ENCODE measurements around the gene ANKRD11. TPM values are rescaled to one million over a fixed set of nuclear protein-coding genes. Genes with fewer than 3 reads are reported as not detected.
"Not testable (repeated sequence)": the region's sequence is repeated elsewhere in the genome, so short reads cannot be mapped to it uniquely, and the experiment has no call there.

The ANKRD11 gene
- total and polyA plus RNA-seq, 2 donors (not counting 1 experiment from before 2014, with no cell fraction given) = 41.5 to 71.2 TPM

DNA sequence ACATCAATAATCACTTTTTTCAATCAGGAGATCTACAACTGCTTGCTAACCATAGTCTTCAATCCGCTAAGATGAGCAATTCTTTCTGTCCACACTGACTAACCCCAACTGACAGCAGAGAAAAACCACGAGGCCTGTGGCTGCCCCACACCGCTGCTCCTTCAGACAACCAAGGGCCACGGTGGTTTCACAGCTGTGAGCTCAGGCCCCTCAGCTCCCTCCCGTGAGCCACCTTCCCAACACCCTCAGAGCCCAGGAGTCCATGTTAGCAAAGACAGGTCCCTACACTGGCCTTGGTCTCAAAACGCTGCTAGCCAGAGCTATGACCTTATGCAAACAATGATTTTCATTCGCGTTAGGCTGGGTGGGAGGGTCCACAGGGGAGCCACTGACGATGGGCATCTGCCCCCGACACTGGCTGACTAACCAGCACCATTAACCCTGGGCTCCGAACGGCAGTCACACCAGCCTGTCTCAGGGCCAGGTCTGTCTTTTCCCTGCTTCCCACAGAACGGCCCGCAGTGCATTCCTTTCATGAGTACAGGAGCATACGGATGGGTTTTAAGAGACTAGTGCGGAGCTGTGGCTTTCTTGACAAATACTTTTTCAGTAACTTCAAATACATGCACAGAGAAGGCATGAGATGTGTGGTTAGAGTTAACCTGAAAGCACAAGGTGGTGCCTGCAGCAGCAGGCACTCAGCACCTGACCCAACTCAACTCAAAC lies 67.3 kb downstream of the ANKRD11 start:
- no peak overlapping the region for H3K4me3 ChIP-seq (replicated peaks in 1 of 4; ENCODE audit: control extremely low read depth in 1 of 4, insufficient read depth in 1 of 4, low read depth in 3 of 4, low read length in 4 of 4)
- no peaks in the 10 kb centered on the region for H3K9me3 ChIP-seq (ENCODE audit: control insufficient read depth, insufficient read depth, low read depth, low read length)
- peak; percentile 28 to 92 for DNase-seq (ENCODE audit: low read depth in 2 of 2)
- H3K36me3 ChIP-seq (ENCODE audit: control insufficient read depth, insufficient read depth, low read length) = no peaks in the 10 kb centered on the region
- peaks cover 97% of the 10 kb centered on the region for H3K79me2 ChIP-seq (ENCODE audit: control insufficient read depth, insufficient read depth, low read length)
- peak overlapping the region; percentile 5 for H3K9ac ChIP-seq (ENCODE audit: insufficient read depth, low read length)
- no peak overlapping the region for H2AFZ ChIP-seq (ENCODE audit: low read length)
- H3K4me1 ChIP-seq (ENCODE audit: control insufficient read depth, extremely low read depth, insufficient read depth, low read length) = peaks cover 15% of the 10 kb centered on the region
- H3K27ac ChIP-seq (ENCODE audit: insufficient read depth, low read length) = peak overlapping the region; percentile 78
- peak overlapping the region; percentile 54 for H3K4me2 ChIP-seq (ENCODE audit: extremely low read depth, insufficient read depth, low read length)
- TF ChIP-seq EZH2 (IDR thresholded peaks at IDR 0.05; ENCODE audit: low read length, missing control alignments) = no peak
- TF ChIP-seq, protein P1, sequence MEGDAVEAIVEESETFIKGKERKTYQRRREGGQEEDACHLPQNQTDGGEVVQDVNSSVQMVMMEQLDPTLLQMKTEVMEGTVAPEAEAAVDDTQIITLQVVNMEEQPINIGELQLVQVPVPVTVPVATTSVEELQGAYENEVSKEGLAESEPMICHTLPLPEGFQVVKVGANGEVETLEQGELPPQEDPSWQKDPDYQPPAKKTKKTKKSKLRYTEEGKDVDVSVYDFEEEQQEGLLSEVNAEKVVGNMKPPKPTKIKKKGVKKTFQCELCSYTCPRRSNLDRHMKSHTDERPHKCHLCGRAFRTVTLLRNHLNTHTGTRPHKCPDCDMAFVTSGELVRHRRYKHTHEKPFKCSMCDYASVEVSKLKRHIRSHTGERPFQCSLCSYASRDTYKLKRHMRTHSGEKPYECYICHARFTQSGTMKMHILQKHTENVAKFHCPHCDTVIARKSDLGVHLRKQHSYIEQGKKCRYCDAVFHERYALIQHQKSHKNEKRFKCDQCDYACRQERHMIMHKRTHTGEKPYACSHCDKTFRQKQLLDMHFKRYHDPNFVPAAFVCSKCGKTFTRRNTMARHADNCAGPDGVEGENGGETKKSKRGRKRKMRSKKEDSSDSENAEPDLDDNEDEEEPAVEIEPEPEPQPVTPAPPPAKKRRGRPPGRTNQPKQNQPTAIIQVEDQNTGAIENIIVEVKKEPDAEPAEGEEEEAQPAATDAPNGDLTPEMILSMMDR (conservative IDR thresholded peaks at IDR 0.05 in 1 of 2, IDR thresholded peaks at IDR 0.05 in 1 of 2; ENCODE audit: low read depth in 1 of 2, low read length in 2 of 2) = no peak
- H3K27me3 ChIP-seq (ENCODE audit: control insufficient read depth, insufficient read depth, low read length) = no peaks in the 10 kb centered on the region
- peaks cover 4% of the 10 kb centered on the region for H4K20me1 ChIP-seq (ENCODE audit: control insufficient read depth, extremely low read depth, insufficient read depth, low read length)

DNA sequence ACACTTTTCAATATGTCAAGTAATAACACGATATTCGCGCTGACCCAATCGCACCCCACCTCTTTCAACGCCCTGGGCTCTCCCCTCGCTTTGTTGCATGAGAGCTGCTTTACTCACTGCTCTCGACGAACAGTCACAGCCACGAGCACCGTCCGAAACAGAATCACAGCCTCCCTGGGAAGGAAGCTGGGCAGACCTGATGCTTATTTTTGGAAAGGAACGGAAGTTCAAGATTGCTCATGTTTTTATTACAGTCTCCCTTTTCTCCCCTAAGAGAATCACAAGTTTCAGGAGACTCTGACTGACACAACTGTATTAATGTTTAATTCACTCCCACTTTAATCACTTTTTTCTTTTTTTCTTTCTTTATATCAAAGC lies 67.8 kb downstream of the ANKRD11 start:
- Histone ChIP-seq H3K79me2 (ENCODE audit: control insufficient read depth, insufficient read depth, low read length) (peaks cover 98% of the 10 kb centered on the region), H2AFZ (ENCODE audit: low read length) (no peak overlapping the region), H3K4me3 (replicated peaks in 1 of 4; ENCODE audit: control extremely low read depth in 1 of 4, insufficient read depth in 1 of 4, low read depth in 3 of 4, low read length in 4 of 4) (no peak overlapping the region), H3K9ac (ENCODE audit: insufficient read depth, low read length) (no peak overlapping the region), H3K27me3 (ENCODE audit: control insufficient read depth, insufficient read depth, low read length) (no peaks in the 10 kb centered on the region), H3K27ac (ENCODE audit: insufficient read depth, low read length) (peak overlapping the region; percentile 78), H4K20me1 (ENCODE audit: control insufficient read depth, extremely low read depth, insufficient read depth, low read length) (peaks cover 4% of the 10 kb centered on the region), H3K4me1 (ENCODE audit: control insufficient read depth, extremely low read depth, insufficient read depth, low read length) (peaks cover 15% of the 10 kb centered on the region), H3K36me3 (ENCODE audit: control insufficient read depth, insufficient read depth, low read length) (no peaks in the 10 kb centered on the region), H3K9me3 (ENCODE audit: control insufficient read depth, insufficient read depth, low read depth, low read length) (no peaks in the 10 kb centered on the region), H3K4me2 (ENCODE audit: extremely low read depth, insufficient read depth, low read length) (peak overlapping the region; percentile 54)
- TF ChIP-seq, protein P1 (conservative IDR thresholded peaks at IDR 0.05 in 1 of 2, IDR thresholded peaks at IDR 0.05 in 1 of 2; ENCODE audit: low read depth in 1 of 2, low read length in 2 of 2) = no peak
- TF ChIP-seq EZH2 (IDR thresholded peaks at IDR 0.05; ENCODE audit: low read length, missing control alignments) = no peak
- DNase-seq (ENCODE audit: low read depth in 2 of 2) = peak in 1 of 2 donors; percentile 74

DNA sequence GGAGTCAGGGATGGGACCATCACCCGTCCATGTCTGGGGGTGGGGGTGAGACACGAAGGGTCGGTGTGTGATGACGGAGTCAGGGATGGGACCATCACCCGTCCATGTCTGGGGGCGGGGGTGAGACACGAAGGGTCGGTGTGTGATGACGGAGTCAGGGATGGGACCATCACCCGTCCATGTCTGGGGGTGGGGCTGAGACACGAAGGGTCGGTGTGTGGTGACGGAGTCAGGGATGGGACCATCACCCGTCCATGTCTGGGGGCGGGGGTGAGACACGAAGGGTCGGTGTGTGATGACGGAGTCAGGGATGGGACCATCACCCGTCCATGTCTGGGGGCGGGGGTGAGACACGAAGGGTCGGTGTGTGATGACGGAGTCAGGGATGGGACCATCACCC lies 69.1 kb downstream of the ANKRD11 start:
- not testable (repeated sequence) for H4K20me1 ChIP-seq (ENCODE audit: control insufficient read depth, extremely low read depth, insufficient read depth, low read length)

More for the DNA sequence above, 69.1 kb downstream of the ANKRD11 start:
- H3K9ac ChIP-seq (ENCODE audit: insufficient read depth, low read length); H3K27ac ChIP-seq (ENCODE audit: insufficient read depth, low read length); H2AFZ ChIP-seq (ENCODE audit: low read length); H3K27me3 ChIP-seq (ENCODE audit: control insufficient read depth, insufficient read depth, low read length); H3K4me3 ChIP-seq (replicated peaks in 1 of 4; ENCODE audit: control extremely low read depth in 1 of 4, insufficient read depth in 1 of 4, low read depth in 3 of 4, low read length in 4 of 4); H3K4me2 ChIP-seq (ENCODE audit: extremely low read depth, insufficient read depth, low read length); H3K36me3 ChIP-seq (ENCODE audit: control insufficient read depth, insufficient read depth, low read length); H3K9me3 ChIP-seq (ENCODE audit: control insufficient read depth, insufficient read depth, low read depth, low read length); DNase-seq (ENCODE audit: low read depth in 2 of 2): not testable (repeated sequence)
- Histone ChIP-seq H3K79me2 (ENCODE audit: control insufficient read depth, insufficient read depth, low read length) (peaks cover 98% of the 10 kb centered on the region), H3K4me1 (ENCODE audit: control insufficient read depth, extremely low read depth, insufficient read depth, low read length) (peaks cover 13% of the 10 kb centered on the region)
